ENCODE measurements around the gene PID1. TPM values are rescaled to one million over a fixed set of nuclear protein-coding genes. Genes with fewer than 3 reads are reported as not detected.

PID1 gene
- total RNA-seq, 4 donors from 2014 or later: 1.0 to 33.0 (median 8.4) TPM

- WGBS, 2 donors: 52 to 58% methylated on average over 8 to 9 of the region's 9 CpGs
- Histone ChIP-seq H3K9me3 (peaks cover 0 to 2% (median 0%) of the 10 kb centered on the region in 3 donors), H3K4me1 (no peaks in the 10 kb centered on the region), H3K4me3 (no peak overlapping the region), H3K27ac (peak overlapping the region in 1 of 4 donors; percentile 21), H3K27me3 (no peaks in the 10 kb centered on the region), H3K36me3 (no peaks in the 10 kb centered on the region)
- intact Hi-C loops (cut with DNase I): no loop called here
- TF ChIP-seq POLR2A (IDR thresholded peaks at IDR 0.05) (no peak), CTCF (IDR thresholded peaks at IDR 0.05) (no peak)
- no peak for DNase-seq
Observed at GRCh38 chr2:229235131-229235914, 35.8 kb downstream of the PID1 start.

GRCh38 chr2:229231885-229232284, 39.2 kb downstream of the PID1 start:
- Histone ChIP-seq H3K36me3 (no peaks in the 10 kb centered on the region), H3K4me3 (no peak overlapping the region), H3K4me1 (peaks cover 0 to 9% (median 0%) of the 10 kb centered on the region in 3 donors), H3K27ac (no peak overlapping the region), H3K9me3 (no peaks in the 10 kb centered on the region), H3K27me3 (no peaks in the 10 kb centered on the region)
- DNase-seq: no peak
- TF ChIP-seq CTCF (IDR thresholded peaks at IDR 0.05) (no peak), POLR2A (IDR thresholded peaks at IDR 0.05) (no peak)
- 80 to 84% methylated on average over 4 to 7 of the region's 7 CpGs for WGBS, 2 donors
- intact Hi-C loops (cut with DNase I): no loop called here

- Histone ChIP-seq H3K27me3 (no peaks in the 10 kb centered on the region), H3K36me3 (no peaks in the 10 kb centered on the region), H3K27ac (peak overlapping the region in 2 of 4 donors; percentile 21 to 34), H3K4me1 (peaks cover 0 to 9% (median 0%) of the 10 kb centered on the region in 3 donors), H3K4me3 (peak overlapping the region in 1 of 4 donors; percentile 37), H3K9me3 (no peaks in the 10 kb centered on the region)
- 75 to 83% methylated on average over 3 of the region's 3 CpGs for WGBS, 2 donors
- no peak for TF ChIP-seq CTCF (IDR thresholded peaks at IDR 0.05)
- no peak for TF ChIP-seq POLR2A (IDR thresholded peaks at IDR 0.05)
- DNase-seq: no peak
- intact Hi-C loops (cut with DNase I): no loop called here
Observed at GRCh38 chr2:229231328-229231868, 39.7 kb downstream of the PID1 start.

- H3K36me3 ChIP-seq: no peaks in the 10 kb centered on the region
- H3K27ac ChIP-seq: peak overlapping the region in 2 of 4 donors; percentile 34 to 53
- peak overlapping the region in 1 of 4 donors; percentile 37 for H3K4me3 ChIP-seq
- H3K27me3 ChIP-seq: no peaks in the 10 kb centered on the region
- peaks cover 0 to 9% (median 0%) of the 10 kb centered on the region in 3 donors for H3K4me1 ChIP-seq
- intact Hi-C loops (cut with DNase I): no loop called here
- no peaks in the 10 kb centered on the region for H3K9me3 ChIP-seq
- no peak for DNase-seq
- 41 to 71% methylated on average over 4 of the region's 4 CpGs for WGBS, 2 donors
- no peak for TF ChIP-seq CTCF (IDR thresholded peaks at IDR 0.05)
- no peak for TF ChIP-seq POLR2A (IDR thresholded peaks at IDR 0.05)
Observed at GRCh38 chr2:229230911-229231310, 40.2 kb downstream of the PID1 start.

GRCh38 chr2:229230256-229230655, 40.8 kb downstream of the PID1 start:
- Histone ChIP-seq H3K4me1 (peaks cover 0 to 9% (median 0%) of the 10 kb centered on the region in 3 donors), H3K27ac (peak overlapping the region in 2 of 4 donors; percentile 14 to 53), H3K4me3 (peak overlapping the region in 1 of 4 donors; percentile 18), H3K9me3 (no peaks in the 10 kb centered on the region), H3K27me3 (no peaks in the 10 kb centered on the region), H3K36me3 (no peaks in the 10 kb centered on the region)
- TF ChIP-seq POLR2A (IDR thresholded peaks at IDR 0.05): no peak
- TF ChIP-seq CTCF (IDR thresholded peaks at IDR 0.05): no peak
- DNase-seq: no peak
- intact Hi-C loops (cut with DNase I): no loop called here
- WGBS, 2 donors: 49 to 61% methylated on average over 2 of the region's 2 CpGs

All from esophagus squamous epithelium (tissue), 5 donors.